ENCODE results near the gene BORCS6.
A peak's percentile ranks its signal among the peaks of the same experiment; 100 is the strongest.

The BORCS6 gene

DNA sequence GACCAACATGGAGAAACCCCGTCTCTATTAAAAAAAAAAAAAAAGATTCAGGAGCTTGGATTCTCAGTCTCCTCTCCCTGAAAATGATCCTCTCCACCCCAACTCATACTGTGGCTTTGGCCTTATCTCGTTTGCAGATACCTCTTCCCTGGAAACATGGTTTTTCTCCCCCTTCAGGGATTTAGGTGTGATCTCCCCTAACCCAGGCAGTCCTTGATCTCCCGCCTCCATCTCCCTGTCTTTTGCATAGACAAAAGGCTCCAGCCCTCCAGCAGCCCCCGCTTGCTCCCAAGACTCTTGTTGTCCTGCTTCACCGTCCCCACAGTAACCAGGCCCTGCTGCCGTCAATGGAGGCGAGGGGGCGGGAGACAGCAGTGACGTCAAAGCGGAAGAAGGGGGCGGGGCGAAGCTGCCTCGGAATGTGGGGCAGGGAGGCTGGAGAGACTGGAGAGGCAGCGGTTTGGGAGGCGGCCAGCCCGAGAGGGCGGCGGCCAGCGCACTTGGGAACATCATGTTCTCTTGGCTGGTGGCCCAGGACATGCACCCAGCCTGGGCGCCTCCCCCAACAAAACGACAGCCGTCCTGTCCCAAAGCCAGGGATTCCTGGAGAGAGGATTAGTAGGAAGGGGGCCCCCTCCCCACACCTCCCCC lies 35.9 kb downstream of the BORCS6 start:
- DNase-seq: peak; percentile 81

DNA sequence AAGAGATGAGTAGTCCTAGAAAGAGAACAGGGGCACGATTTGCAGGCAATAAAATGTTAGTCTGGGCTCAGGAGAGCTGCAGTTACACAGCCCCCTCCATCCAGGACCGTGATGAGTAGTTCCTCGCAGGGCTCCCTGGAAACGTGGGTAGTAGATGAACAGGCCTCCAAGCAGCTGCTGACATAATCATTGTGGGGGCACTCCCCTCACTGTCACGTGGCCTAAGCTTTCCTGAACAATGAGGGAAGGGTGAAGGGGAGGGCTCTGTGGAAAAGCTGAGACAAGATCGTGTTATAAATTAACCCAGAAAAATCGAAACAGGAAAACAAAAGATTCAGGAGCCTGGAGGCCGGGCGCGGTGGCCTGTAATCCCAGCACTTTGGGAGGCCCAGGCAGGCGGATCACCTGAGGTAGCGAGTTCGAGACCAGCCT lies 36.4 kb downstream of the BORCS6 start:
- peak; percentile 52 for DNase-seq

GRCh38 chr17:8153031-8153451 lies 36.9 kb downstream of the BORCS6 start:
- DNase-seq: no peak

DNA sequence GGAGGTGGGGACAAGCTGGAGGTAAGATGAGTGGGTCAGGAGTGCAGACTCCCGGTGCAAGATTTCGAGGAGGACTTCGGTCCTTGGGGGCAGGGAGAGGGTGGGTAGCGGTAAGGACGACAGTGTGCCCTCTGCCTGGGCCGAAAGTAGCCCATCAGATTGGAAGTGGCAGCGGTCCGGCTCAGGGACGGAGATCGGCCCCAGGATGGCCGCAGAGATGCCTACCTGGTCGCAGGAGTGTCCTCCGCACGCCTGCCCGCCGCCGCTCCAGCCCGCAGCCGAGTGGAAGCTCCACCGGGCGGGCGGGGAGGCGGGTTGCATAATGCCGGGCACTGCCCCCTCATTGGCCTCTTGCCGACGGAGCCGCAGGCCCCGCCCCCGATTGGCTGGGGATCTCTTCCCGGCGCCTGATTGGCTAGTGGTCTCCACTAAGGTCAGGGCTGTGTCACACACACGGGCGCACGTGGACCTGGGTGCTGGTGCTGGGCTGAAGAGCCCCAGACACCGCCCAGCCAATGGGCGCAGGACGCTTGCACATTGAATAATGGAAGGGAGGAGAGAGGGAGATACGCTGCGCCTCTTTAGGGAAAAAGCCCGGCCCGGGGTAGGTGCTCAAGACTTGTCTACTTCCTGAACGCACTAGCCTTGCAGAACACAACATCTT lies 37.7 kb downstream of the BORCS6 start, which contains the start of gene PER1:
Gene PER1 (minus strand): TSS at position 293 of the 664 bp plus-strand sequence. CDS start 1,698 bp downstream, outside the sequence.
- DNase-seq: peak; percentile 88

DNA sequence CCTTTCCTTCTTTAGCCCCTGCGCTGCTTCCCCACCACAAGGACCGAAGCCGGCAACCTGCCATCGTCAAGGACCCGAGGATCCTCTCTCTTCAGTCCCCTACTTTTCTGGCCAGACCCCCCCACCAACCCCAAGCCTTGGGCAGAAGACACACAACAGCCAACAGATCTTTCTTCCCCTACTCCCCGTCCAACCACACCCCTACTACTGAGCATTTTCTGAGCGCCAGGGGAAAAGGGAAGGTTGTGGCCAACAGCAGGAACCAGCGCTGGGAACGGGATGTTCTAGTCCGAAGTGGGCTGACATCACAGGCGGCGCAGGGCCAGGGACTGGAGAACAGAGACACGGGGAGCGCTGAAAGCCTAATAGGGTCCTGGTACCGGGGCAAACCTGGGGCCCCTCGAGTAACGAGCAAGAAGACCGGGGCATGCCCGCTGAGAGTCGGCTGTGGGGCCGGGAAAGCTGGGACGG lies 38.3 kb downstream of the BORCS6 start:
- DNase-seq: peak; percentile 34

- DNase-seq: peak; percentile 82
Measured at GRCh38 chr17:8151120-8151640, 38.8 kb downstream of the BORCS6 start.

GRCh38 chr17:8150194-8151119 lies 39.5 kb downstream of the BORCS6 start:
- DNase-seq: no peak

DNA sequence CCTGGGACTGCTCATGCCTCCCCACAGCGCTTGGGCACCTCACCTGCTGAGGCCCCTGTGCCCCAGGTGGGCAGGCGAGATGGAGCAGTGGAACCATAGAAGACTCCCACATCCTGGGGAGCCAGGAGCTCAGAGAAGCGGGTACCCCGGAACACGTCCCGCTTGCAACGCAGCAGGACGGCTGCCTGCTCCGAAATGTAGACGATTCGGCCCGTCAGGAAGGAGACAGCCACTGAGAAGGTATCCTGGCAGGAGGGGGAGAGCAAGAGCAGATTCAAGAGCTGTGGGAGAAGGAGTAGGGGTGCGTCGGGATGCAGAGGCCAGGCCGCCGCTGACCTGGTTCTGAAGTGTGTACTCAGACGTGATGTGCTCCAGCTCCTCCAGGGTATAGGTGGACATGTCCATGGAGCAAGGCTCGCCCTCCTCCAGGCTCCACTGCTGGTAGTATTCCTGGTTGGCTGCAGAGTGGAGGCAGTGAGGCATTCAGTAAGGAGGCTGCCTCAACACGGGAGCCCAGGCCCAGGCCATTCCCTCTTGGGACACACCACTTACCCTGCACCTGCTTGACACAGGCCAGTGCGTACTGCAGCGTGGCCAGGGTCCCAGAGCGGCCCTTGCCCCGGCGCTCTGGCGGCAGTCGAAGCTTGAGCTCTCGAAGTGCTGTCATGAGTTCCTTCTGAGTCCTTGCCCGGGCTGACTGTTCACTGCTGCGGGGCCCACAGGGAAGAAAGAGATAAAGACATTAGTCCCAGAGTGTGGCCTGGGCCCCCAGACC lies 40.4 kb downstream of the BORCS6 start:
- no peak for DNase-seq

GRCh38 chr17:8148560-8148959 lies 41.4 kb downstream of the BORCS6 start:
- DNase-seq: no peak

DNA sequence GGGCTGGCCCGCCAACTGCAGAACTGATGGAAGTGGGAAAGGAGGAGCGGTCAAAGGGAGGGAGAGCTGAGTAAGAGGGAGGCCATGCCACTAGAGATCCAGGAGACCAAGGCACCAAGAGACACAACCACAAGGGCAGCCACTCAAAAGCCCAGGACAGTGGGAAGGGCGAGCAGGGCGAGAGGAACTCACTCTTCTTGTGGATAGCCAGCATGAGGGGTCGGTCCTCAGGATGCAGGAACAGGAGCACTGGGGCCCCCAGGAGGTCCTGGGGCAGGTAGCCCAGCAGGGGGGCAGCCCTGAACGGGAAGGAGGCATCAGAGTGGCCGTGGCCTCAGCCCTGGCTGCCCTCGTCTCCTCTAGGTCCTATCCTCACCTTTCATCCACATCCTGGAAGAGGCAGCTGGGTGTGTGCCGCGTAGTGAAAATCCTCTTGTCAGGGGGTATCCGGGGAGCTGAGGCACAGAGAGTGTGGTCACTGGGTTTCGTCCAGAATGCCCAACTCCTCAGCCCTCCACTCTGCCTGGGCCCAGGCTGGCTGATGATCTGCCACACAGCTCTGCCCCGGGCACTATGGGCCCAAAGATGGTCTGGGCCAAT lies 42.1 kb downstream of the BORCS6 start:
- no peak for DNase-seq

DNA sequence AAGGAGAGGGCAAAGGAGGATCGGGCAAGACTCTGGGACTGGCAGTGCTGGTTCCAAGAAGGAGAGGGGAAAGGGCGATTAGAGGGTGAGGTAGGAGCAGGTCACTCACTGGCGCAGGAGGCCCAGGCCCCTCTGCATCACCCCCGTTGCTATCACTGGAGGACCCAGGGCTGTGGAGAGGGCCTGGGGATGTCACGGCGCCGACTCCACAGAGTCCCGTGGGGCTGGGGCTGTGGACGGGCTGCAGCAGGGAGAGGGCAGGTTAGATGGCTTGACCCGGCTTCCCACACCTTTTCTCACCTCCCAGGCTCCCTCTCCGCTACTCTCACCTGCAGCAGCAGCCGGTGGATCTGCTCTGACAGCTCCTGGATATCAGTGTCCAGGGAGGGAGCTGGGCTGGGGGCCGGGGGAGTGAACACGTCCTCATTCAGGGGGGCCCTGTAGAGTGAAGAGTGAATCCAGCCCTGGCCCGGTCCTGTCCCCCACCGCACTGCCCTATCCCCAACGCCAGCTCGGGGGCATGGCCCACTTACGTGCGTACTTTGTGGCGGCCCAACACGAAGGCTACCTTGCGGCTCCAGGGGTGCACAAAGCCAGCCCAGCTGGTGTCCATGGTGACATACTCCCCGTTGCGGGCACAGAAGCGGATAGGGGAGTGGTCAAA lies 42.7 kb downstream of the BORCS6 start:
- DNase-seq: no peak

DNA sequence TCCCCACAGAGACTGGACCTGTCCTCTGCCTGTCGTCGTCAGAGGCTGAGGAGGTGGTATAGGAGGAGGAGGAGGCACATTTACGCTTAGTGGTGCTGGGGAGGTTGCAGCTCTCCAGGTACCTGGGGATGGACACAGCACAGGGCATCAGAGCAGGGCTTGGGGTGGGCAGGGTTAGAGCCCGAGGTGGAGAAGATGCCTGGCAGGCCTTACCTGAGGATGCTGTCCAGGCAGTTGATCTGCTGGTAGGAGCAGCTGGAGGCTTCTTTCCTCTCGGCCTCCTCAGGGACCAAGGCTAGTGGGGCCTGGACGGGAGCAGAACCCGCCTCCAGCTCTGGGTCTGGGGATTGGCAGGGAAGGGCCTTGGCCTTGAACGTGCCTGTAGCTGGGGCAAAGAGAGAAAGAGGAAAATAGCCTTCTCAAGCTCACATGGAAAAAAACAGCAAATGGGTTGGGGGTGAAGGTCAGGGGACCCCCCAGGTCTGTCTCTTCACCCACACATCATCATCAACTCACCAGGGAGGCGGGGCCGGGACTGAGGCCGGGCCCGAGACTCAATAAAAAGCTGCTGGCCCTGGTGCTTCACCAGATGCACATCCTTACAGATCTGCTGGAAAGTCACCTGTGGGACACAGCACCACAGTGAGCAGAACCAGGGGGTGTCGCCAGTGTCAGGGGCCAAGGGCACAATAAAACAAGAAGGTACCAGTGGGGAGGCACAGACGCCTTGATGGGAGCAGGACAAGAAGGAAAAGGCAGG lies 43.4 kb downstream of the BORCS6 start:
- DNase-seq: no peak

GRCh38 chr17:8145811-8146210 lies 44.2 kb downstream of the BORCS6 start:
- DNase-seq: no peak

DNA sequence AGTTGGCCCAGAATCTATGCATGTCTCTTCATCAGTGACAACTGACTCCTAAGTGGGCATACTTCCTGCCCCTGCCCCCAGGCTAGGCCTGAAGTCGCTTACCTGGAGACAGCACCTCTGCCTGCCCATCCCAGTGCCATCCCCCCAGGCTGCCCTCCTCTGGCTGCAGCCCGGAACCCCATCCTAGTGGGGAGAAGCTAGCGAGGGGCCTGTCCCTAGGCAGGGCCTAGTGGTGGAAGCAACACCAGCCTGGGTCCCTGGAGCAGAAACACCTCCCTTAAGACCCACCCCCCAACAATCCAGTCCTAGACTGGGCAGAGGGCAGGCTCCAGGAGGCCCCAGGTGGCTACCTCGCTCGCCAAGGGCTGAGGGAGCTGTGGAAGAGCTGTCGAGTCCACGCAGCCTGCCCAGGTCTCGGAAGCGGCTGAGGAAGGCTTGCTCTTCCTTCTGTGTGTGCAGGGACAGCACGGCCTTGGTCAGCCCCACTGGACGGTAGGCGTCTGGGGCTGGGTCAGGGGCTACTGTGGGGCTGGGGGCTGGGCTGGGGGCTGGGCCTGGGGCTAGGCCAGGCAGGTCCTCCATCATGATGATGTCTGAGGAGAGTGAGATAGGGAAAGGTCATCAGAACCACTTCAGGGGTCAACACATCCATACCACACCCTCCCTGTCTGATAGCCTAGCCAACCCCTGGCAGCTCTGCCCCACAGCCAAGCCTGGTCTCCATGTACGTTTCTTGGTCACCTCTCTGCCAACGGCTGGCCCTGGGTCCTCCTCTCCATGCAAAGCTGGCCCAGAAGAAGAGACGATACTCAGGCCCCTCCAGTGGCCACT lies 45.4 kb downstream of the BORCS6 start:
- DNase-seq: no peak

DNA sequence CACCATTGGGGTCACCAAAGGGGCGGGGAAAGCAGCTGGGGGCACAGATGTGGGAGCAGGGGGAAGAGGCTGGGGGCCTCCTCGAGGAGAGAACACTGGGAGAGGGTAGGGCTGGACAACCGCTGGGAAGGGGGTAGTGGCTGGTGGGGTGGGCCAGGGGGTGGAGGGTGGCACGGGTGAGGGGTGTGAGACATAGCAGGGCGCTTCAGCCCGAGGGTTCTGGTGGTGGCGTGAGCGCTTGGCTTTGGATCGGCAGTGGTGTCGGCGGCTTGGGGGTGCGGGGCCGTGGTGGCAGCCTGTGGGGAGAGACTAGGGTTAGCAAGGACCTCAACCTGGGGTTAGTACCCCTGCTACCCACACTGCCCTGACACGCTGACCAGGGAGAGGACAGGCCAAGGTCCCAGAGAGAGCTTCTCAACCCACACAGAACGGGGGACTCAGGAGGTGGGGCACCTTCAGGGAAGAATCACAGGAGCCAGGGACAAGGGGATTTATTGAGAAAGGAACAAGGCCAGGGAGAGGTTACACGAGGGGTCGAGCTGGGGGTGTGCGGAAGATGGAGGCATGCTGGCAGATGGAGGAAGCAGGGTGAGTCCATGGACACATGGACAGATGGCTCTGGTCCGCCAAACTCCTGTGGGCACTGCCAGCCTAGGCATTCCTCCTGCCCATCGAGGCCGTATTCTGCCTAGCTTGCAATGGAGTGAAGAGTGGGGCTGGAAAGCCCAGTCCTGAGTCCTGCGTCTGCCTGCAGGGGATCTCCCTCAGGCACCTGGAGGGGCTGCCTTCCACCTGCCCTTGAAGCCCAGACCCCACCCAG lies 46.2 kb downstream of the BORCS6 start:
- DNase-seq: no peak

GRCh38 chr17:8142887-8143580 lies 46.9 kb downstream of the BORCS6 start:
- DNase-seq: no peak

GRCh38 chr17:8142158-8142886 lies 47.7 kb downstream of the BORCS6 start:
- DNase-seq: no peak

Measured in stimulated activated naive CD4-positive, alpha-beta T cell treated with Interleukin-2 at 50 U/mL for 16 hours (primary cell).